Activated naive CD8-positive, alpha-beta T cell treated with anti-CD3 and anti-CD28 coated beads, Interleukin-2, amount 50 U/mL, for 16 hours (primary cell): Measurements from ENCODE around the gene SSTR4.
"Not testable (repeated sequence)": the region's sequence is repeated elsewhere in the genome, so short reads cannot be mapped to it uniquely, and the experiment has no call there.

Experiments used
- DNase-seq: peaks from one replicate; pipeline ENCODE4 v3.0.0-alpha.2; 2020; ENCODE audit warnings: low read depth, low spot score

Gene SSTR4

GRCh38 chr20:23034721-23035671, at the start of gene SSTR4:
Gene SSTR4, plus strand, starts transcription at chr20:23035312. Its CDS starts 172 bp downstream, at chr20:23035484.
- no peak for DNase-seq

GRCh38 chr20:22986601-22987000, 48.5 kb upstream of the SSTR4 start:
- DNase-seq, result no peak

DNA sequence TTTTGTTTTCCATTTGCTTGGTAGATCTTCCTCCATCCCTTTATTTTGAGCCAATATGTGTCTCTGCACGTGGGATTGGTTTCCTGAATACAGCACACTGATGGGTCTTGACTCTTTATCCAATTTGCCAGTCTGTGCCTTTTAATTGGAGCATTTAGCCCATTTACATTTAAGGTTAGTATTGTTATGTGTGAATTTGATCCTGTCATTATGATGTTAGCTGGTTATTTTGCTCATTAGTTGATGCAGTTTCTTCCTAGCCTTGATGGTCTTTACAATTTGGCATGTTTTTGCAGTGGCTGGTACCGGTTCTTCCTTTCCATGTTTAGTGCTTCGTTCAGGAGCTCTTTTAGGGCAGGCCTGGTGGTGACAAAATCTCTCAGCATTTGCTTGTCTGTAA, 43.7 kb upstream of the SSTR4 start:
- DNase-seq, result not testable (repeated sequence)

DNA sequence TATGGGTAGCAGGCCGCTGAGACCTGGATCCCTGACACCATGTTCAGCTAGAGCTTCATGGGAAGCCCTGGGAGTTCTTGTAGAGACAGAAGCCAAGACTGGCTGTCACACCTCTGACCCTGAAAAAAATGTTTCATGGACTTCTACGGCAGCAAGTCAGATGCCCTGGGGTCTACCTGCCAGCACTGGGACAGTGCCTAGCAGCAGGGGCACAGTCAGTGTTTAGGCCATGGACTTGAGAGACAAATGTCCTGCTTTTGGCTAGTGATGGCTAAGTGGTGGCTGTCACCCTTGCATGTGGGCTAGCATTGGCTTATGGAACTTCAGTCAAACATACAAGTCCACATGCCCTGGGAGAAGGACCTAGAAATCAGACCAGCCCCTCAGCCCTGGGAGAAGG, 41.3 kb upstream of the SSTR4 start:
- no peak for DNase-seq

DNA sequence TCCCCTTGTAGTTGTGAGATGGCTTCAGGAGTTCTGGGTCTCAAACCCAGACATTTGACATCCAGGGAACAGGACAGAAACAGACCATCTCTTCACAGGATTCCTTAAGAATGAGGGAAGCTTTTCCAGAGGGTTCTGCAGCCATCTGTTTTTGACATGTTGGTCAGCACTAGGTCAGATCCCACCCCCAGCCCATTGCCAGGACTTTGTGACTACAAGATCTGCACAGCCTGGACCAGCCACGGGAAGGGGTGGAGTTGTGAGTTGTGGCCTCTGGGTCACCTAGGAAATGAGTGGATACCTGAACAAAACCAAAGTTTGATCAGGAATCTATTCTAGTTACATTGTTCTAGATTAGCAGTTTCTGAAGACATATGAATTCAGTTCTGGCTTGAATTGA, 39.2 kb upstream of the SSTR4 start:
- no peak for DNase-seq

- DNase-seq, result no peak
Measured at GRCh38 chr20:22998476-22998875, 36.6 kb upstream of the SSTR4 start.

DNA sequence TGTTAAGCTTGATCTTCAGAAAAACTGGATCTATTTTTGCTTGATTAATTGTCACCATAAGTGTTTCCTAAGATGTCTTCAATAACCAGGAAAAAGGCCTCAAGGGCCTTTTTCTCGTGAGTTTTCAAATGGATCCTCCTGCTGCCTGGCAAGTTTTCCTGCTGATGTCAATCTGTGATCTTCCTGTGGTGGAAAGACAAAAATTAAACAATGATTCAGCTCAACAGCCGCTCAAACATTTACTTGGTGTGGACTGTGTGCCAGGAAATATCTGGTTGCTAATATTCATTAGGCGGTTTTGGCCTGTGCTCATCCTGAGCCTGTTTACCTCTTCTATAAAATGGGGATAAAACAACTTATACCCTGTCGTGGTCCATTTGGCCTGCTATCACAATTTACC, 35.4 kb upstream of the SSTR4 start:
- no peak for DNase-seq

DNA sequence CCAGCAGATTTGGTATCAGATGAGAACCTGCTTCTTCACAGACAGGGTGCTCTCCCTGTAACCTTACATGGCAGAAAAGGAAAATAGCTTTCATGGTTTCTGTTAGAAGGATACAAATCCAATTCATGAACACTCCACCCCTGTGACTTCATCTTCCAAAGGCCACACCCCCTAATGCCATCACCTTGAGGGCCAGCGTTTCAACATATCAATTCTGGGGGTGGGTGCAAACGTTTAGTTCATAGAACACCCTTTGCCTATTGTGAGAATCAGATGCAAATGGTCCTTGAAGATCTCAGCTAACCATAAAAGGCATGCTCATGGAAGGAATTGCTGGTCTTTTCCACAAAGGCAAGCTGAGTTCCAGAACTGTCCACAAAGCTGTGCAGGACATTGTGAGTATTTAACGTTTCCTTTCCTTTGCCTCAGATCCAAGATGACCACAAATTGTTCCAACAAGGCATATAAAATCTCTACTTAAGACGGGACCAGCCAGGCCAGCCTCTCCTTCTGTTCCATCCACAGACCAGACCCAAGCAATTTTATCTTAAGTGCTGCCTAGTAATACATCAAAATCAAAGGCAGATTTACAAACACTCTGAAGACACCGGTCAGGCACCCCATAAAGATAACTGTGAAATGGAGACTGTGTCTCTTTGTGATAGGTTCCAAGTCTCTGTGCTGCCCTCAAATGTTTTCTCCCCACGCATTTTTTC, 34.7 kb upstream of the SSTR4 start:
- DNase-seq, result no peak

GRCh38 chr20:23002276-23002675, 32.8 kb upstream of the SSTR4 start:
- no peak for DNase-seq

DNA sequence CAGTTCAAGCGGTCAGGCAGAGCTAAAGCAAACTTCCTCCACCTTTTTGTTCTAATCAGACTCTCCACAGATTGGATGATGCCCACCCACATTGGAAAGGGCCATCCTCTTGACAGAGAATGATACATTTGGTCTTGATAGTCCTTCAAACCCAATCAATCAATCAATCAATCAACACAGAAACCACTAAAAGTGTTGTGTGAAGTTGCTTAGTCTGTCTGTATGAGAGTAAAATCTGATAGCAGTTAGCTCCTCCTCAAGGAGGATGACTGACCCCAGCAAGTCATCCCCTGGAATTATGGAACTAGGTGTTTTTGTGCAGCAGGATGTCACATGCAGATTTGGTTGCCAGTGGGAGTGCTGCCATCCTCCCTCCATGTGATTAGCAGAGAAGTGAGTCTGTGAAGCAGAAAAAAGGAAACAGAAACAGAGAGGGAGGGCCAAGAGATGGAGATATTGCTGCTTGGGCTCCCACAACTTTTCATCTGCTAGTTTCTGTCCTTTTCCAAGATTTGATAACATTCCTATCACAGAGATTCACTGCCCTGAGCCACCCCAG, 32.0 kb upstream of the SSTR4 start:
- no peak for DNase-seq

DNA sequence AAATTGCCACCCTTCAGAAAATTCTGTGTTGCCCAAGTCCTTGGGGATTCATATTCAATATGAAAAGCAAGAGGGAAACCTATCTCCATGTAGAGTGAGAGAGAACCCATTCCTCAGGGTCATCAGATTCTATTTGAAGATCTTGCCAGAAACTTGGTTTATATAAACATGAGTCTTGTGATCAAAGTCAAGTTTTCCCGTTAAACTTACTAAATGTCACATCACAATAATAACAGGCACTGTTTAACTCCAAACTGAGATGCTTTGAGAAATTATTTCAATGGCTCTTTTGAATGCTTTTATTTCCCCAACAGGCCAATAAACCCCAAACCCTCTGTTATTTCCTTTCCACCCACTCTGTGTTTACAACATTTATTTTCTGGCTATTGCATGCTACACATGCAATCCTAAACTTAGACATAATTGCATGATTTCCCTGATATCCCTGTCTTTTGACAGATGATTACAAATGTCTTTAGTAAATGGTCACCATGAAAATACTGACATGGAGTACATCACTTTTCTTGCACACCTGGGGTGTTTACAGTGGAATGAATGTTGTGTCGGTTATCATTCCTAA, 31.1 kb upstream of the SSTR4 start:
- DNase-seq, result no peak

DNA sequence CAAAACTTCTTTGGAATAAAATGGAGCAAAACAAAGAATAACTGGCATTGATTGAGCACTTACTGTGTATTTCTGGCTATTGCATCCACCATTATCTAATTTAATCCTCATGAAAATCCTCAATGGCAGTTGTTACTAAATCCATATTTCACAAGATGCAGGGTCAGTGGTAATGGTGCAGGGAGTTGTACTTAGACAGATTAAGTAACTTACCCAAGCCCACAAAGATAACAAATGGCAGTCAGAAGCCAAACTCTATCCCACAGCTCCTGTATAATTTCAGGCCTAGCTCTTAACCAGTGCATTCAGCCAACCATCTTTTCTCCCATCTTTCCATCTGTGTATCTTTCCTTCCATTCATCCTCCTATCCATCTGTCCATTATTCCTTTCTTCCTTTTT, 29.3 kb upstream of the SSTR4 start:
- no peak for DNase-seq

DNA sequence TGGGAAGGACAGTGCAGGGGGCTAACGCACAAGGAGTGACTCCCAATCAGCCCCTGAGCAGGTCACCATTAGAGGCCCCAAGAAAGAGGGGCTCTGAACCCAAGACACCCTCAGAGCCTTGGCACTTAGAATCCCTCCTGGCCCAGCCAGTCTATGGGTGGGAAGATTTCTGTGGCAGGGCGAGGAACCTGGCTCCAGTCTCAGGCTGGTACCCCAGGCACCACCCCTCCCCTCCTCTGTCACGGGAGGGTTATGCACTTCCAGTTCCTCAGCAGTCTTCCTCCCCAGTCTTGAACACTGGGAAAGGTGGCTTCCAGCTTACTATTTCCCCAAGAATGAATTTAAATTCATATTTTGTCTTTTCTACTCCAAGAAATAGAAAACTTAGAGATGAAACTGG, 27.6 kb upstream of the SSTR4 start:
- no peak for DNase-seq

- no peak for DNase-seq
Measured at GRCh38 chr20:23007886-23008655, 27.0 kb upstream of the SSTR4 start.

DNA sequence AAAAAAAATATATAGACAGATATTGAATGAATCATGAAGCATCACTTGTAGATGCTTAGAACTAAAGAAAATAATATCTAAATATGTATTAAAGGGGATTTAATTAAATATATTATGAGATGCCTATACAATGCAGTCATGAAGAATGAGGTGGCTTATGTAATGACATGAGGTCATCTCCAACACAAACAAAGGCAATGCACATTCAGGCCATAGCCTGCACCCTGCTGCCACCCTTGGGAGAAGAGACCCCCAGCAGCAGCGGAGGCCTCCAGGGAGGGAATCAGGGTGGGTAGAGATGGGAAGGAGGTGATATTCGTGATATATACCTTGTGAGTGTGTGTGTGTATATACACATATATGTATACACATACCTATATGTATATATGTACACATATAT, 26.4 kb upstream of the SSTR4 start:
- no peak for DNase-seq

DNA sequence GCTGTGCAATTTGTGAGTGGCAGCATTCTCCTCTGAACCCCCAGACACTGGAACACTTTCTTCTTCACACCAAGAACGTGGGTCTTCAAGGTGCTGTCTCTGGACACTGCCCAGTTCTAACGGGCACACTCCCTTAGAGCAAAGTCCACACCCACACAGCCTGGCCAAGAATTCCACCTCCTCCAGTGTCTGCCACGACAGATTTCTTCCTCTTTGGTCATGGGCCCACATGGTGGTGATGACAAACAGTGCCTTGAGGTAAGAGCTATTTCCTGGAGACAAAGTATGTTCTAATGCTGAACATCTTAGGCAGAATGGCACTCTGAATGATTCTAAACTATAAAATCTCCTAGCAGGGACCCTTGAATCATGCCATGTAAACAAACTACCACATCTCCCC, 25.5 kb upstream of the SSTR4 start:
- DNase-seq, result no peak

- DNase-seq, result no peak
Measured at GRCh38 chr20:23010096-23010495, 25.0 kb upstream of the SSTR4 start.

GRCh38 chr20:23011008-23011721, 23.9 kb upstream of the SSTR4 start:
- DNase-seq, result no peak

- no peak for DNase-seq
Measured at GRCh38 chr20:23013429-23013828, 21.7 kb upstream of the SSTR4 start.

- no peak for DNase-seq
Measured at GRCh38 chr20:23017516-23017915, 17.6 kb upstream of the SSTR4 start.

DNA sequence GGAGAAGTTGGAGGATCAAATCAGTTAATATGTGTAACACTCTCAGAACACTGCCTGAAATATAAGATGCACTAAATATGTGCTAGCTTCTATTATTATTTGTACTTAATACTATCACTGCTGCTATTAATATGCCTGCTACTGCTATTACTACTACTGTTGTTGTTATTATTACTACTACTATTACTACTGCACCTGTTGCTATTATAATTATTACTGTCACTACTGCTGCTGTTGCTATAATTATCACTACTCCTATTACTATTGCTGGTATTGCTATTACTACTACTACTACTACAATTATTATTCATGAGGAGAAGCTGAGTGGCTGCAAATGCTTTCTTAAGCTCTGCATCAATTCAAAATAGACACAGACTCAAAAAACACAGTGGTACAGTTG, 16.7 kb upstream of the SSTR4 start:
- DNase-seq, result no peak
